SU-DHL-6 (cell line): ENCODE results near the gene PPIL6.

Experiments used
- CTCF ChIP-seq: fragments of 200-600 bp; sonication (generic); IDR thresholded peaks from one replicate; pipeline ENCODE4 v1.5.1; 2017; ENCODE audit warnings: antibody characterized with exemption, mild to moderate bottlenecking, low read length, moderate library complexity; ENCODE audit not compliant: insufficient read depth, poor library complexity, severe bottlenecking
- EZH2phosphoT487 ChIP-seq: fragments of 200-600 bp; sonication (generic), shearing (Covaris generic); conservative IDR thresholded peaks from 2 replicates; pipeline ENCODE4 v1.6.1; 2018; ENCODE audit warnings: mild to moderate bottlenecking, antibody characterized with exemption, low read length, moderate library complexity, mixed read lengths

GRCh38 chr6:109447087-109447486 lies 6.7 kb upstream of the PPIL6 start:
- TF ChIP-seq CTCF = no peak
- no peak for TF ChIP-seq EZH2phosphoT487
